ENCODE measurements around the gene CLTB. TPM values are rescaled to one million over a fixed set of nuclear protein-coding genes. Genes with fewer than 3 reads are reported as not detected.

CLTB gene
- total RNA-seq, 1 experiment from 2014 or later: 98.5 TPM

DNA sequence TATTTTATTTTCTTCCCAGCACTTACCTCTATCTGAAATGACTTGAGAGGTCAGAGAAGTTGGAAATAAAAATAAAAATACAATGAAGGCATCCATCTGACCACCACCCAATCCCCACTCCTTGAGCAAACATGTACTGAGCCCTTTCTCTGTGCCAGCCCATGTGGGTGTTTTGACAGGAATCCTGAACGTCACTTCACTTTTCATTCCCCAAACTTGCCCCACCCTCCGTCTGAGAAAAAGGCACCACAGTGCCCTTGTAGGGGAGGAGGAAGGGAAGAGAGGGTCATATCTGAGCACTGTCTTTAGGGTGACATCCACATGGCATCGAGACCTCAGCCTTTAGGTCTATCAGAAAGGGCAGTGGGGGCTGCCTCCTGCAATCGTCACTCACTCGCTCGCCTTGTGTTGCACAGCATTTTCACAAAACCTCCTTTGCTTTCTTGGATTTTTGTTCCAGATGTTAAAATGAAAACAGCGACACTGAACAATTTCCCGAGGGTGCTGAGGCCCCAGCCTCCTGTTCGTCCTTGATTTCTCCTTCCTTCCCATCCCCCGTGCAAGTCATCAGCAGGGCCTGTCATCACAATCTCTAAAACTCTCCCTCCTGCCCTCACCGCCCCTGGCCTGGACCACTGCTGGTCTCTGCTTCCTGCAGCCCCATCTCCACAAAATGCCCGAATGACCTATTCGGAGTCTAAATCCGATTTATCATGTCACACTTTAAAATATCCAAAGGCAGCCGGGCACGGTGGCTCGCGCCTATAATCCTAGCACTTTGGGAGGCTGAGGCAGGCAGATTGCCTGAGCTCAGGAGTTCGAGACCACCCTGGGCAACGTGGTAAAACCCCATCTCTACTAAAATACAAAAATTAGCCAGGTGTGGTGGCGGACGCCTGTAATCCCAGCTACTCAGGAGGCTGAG lies 14.8 kb downstream of the CLTB start:
- DNase-seq (ENCODE audit: low read depth): no peak

DNA sequence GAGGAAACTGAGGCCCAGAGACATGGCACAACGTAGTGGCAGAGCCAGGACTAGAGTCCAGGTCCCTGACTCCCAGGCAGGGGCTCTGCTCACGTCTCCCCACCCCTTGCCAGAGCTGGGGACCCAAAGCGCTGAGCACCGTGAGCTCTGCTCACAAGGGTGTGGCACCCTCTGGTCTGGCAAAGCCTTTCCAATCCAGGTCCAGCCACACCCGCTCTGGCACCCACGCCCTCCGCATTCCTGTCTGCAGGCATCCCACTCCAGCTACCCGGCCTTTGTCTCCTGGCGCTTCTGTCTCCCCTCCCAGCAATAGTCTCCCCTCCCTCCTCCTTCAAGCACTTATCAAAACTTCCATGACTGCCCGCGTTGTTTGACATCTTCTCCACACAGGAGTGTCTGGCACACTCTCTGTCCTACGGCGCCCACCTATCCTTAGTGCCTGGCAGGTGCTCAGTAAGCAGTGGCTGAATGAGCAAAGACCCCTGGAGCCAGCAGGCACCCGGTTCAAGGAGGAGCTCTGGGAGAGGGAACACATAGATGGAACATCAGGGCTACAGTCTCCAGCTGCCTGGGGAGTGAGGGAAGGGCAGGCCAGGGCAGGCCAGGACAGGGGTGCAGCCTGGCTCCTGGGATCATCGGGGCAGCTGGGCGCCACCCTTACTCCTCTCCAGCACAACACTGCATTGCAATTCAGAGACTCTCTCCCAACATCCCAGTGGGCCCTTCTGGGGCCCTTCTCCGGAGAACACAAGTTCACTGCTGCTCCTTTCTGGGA lies 15.8 kb downstream of the CLTB start:
- no peak for DNase-seq (ENCODE audit: low read depth)

GRCh38 chr5:176397736-176398420 lies 18.5 kb downstream of the CLTB start:
- DNase-seq (ENCODE audit: low read depth): no peak

DNA sequence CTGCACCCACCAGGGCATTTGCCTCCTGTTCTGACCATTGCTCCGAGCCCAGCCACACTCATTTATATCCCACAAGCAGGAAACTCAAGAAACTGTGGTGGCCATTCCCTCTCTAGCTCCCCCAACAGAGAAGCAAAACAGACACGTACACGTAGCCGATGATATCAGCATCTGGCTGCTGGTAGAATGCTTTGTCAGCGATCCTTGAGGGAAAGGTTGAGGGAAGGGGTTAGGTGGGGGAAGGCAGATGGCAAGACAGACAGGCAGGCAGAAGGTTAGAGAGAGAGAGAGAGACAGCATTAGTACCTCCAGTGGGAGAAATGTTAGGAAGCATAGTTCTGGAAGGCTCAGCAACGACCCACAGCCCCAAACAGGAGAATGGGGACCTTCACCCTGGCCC lies 20.0 kb downstream of the CLTB start:
- no peak for DNase-seq (ENCODE audit: low read depth)

DNA sequence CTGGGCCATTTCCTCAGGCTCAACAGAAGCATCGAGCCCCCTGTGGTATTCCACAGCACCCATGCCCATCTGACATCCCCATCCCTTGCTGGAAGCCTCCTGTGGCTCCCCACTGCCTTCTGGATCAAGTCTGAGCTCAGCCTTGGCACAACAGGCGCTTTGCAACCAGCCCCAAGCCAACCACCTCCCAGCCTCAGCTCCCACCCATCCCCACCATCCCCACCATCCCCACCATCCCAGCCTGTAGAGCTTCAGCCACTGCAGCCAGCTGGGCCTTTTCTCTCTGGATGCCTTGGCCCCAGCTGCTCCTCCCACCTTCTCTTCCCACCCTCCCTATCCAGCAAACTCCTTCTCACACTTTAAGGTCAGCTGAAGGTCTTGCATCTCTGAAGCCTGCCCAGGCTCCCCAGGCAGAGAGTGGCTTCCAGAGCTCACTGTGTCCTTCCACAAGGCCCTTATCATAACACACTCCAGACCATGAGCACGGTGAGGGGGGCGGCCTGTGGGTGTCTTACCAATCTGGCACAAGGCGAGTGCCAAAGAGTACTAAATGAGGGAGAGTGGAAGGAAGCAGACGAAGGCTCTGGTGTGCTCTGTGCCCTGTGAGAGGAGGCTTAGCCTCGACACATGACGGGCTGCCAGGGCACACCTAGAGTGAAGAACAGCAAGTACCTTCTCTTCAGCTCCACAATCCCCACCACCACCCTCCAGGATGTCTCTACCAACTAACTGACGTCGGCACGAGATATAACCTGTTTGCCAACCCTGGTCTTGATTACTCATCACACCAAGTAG lies 21.3 kb downstream of the CLTB start:
- no peak for DNase-seq (ENCODE audit: low read depth)

- DNase-seq (ENCODE audit: low read depth): no peak
These were observed 22.2 kb downstream of the CLTB start for GRCh38 chr5:176394096-176394495.

DNA sequence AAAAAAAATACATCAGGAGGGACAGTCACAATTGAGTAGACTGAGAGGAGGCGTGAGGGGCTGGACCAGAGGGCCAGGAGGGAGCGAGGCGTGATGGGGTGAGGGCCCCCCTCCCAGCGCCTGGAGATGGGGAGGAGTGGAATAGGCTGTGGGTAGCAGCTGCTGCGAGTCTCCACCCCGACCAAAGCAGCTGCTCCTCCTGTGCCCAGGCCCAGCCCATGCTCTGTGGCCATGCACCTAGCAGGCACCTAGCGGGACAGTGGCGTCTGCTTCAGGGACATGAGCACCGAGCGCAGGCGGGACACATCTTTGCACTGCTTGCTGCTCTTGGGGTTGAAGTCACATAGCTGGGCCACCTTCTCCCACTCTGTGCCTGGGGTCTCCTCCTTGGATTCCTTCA lies 23.8 kb downstream of the CLTB start:
- DNase-seq (ENCODE audit: low read depth): no peak

DNA sequence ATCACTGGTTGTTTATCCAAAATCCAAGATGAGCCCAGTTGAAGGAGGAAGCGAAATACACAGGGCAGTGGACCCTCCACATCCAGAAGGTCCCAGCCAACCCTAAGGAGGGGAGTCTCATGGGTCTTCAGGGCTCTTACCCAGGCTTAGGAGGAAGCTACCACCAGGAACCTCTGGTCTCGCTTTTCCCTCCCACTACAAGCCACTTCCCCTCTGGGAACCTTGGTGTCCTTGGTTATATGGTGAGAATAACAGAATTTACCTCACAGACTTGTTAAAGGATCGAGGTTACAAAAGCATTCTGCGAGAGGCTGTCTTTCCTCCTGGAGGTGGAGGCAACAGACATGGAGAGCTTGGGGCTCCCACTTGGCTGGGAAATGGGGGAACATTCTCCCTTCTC lies 24.3 kb downstream of the CLTB start:
- DNase-seq (ENCODE audit: low read depth): no peak

DNA sequence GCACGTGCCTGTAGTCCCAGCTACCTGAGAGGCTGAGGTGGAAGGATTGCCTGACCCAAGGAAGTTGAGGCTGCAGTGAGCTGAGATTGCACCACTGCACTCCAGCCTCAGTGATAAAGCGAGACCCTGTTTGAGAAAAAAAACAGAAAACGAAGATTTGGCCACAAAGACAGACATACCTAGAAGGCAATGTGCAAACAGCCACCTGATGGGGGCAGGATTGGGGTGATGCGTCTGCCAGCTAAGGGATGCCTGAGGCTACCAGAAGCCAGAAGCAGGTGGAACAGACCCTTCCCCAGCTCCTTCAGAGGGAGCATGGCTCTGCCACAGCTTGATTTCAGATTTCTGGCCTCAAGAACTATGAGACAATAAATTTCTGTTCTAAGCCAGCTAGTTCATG lies 24.9 kb downstream of the CLTB start:
- no peak for DNase-seq (ENCODE audit: low read depth)

DNA sequence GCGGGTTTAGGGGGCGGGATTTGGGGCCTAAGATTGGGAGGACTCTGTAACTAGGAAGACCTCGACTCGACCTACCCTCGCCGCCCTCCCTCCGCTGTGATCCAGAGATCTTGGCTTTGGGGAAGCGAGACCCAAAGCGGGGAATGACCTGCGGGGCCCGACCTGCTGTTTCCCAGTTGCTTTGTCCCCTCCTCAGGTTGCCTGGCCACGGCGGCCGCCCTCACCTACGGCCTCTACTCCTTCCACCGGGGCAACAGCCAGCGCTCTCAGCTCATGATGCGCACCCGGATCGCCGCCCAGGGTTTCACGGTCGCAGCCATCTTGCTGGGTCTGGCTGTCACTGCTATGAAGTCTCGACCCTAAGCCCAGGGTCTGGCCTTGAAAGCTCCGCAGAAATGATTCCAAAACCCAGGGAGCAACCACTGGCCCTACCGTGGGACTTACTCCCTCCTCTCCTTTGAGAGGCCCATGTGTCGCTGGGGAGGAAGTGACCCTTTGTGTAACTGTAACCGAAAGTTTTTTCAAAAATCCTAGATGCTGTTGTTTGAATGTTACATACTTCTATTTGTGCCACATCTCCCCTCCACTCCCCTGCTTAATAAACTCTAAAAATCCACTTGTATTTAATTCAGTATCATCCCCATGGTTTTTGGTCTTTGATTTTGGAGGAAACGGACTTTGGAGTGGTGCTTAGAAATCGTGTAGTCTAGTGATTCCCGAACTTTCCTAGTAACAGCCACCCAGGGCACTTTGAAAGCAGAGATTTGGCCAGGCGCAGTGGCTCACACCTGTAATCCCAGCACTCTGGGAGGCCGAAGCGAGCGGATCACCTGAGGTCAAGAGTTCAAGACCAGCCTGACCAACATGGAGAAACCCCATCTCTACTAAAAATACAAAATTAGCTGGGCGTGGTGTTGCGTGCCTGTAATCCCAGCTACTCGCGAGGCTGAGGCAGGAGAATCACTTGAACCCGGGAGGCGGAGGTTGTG lies 26.9 kb downstream of the CLTB start:
- no peak for DNase-seq (ENCODE audit: low read depth)

DNA sequence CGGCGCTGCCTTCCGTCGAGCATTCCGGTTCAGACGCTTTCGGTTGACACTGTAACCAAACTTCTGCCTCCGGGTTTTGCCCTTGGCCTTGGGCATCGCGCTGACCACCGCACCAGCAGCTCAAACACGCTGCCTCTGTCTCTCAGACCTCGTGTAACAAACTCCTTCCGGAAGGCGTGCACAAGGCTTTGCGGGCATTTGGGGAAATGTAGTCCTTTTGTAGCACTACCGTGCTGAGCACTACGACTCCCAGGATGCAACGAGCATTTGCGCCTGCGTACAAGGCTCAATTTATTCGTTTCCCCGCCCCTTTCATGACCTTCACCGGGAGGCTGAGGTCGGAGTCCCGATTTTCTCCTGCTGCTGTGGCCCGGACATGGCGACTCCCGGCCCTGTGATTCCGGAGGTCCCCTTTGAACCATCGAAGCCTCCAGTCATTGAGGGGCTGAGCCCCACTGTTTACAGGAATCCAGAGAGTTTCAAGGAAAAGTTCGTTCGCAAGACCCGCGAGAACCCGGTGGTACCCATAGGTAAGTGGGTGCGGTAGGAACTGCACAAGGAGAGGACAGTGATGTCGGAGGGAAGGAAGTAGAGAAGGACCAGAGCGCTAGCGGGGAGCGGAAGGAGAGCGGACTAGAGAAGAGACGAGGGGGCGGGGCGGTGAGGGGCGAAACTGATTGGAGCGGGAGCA lies 27.8 kb downstream of the CLTB start, which contains the start of the genes HIGD2A and NOP16:
Gene HIGD2A (plus strand): TSS at position 308 of the 691 bp plus-strand sequence. CDS start 69 bp downstream, at position 377.
Gene NOP16 (minus strand): TSS at position 155 of the 691 bp plus-strand sequence. CDS start 59 bp downstream, at position 96.
- peak; percentile 99 for DNase-seq (ENCODE audit: low read depth)

- DNase-seq (ENCODE audit: low read depth): peak; percentile 41
These were observed 28.3 kb downstream of the CLTB start for GRCh38 chr5:176388003-176388443.

DNA sequence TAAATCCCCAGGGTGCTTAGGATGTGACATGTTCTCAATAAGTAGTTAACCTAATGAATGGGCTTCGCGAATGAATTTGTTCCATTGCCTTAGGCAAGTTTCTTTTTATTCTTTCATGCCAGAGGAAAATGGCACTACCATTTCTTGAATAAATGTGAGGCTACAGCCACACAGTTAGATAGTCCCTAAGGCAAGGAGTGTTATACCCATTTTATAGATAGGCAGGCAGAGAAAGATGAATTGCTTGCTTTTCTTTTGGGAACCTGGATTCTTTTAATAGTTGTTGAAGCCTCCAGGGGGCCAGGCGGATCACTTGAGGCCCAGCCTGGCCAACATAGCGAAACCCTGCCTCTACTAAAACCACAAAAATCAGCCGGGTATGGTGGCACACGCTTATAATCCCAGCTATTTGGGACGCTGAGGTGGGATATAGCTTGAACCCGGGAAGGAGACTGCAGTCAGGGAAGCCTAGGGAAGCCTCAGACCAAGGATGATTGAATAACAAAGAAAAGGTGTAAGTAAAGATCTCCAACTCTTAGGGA lies 28.9 kb downstream of the CLTB start:
- DNase-seq (ENCODE audit: low read depth): no peak

GRCh38 chr5:176386491-176386890 lies 29.8 kb downstream of the CLTB start:
- DNase-seq (ENCODE audit: low read depth): no peak

- DNase-seq (ENCODE audit: low read depth): no peak
These were observed 31.3 kb downstream of the CLTB start for GRCh38 chr5:176384991-176385390.

GRCh38 chr5:176384366-176384930 lies 31.9 kb downstream of the CLTB start:
- no peak for DNase-seq (ENCODE audit: low read depth)

- no peak for DNase-seq (ENCODE audit: low read depth)
These were observed 32.4 kb downstream of the CLTB start for GRCh38 chr5:176383961-176384360.

DNA sequence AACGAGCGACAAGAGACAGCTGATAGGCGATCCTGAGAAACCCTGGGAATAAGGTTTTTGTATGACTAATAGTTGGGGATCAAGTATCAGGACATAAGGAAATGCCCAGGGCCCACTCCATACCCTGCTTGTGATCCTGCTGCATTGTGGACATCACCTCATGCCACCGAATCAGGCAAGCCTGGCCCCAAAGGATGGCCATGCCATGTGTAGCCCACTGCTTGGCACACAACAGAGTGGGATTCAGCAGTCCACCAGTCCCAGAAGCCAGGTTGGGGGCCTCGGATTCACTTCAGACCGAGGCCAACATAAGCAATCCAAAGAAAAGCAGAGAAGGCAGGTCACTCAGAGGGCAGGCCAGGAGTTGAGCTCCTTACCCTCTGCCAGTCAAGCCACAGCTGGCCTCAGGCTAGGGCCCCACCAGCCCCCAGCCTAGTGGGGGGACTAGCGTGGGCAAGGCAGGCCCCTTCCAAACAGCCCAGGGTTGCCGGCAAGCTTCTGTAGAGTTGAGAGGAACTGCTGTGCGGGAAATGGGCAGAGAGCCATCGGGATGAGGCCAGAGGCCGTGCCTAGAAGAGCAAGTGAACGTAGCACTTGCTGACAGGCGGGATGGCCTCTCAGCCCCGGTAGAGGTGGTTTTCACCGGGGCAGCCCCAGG lies 33.0 kb downstream of the CLTB start:
- DNase-seq (ENCODE audit: low read depth): no peak

Data from Daoy (cell line).